ENCODE measurements around the gene TCF7L1.

DNA sequence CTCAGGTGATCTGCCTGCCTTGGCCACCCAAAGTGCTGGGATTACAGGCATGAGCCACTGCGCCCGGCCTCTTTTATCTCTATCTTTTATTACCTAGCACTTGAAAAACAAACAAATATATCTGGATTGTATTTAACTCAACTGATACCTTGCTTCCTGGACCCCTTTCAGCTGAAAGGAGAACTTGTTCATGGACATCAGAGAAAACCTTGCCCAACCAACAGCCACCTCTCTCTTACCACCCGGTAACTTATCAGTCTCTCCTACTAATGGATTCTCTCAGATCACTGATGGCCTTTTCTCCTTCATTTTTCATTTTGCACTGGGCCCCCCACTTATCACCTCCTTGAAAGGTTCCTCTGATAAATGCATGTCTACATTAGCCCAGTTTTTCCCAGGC is 214.4 kb downstream of the TCF7L1 start:
- no peak for TF ChIP-seq POLR2A (IDR thresholded peaks at IDR 0.05)
- TF ChIP-seq, protein P1, sequence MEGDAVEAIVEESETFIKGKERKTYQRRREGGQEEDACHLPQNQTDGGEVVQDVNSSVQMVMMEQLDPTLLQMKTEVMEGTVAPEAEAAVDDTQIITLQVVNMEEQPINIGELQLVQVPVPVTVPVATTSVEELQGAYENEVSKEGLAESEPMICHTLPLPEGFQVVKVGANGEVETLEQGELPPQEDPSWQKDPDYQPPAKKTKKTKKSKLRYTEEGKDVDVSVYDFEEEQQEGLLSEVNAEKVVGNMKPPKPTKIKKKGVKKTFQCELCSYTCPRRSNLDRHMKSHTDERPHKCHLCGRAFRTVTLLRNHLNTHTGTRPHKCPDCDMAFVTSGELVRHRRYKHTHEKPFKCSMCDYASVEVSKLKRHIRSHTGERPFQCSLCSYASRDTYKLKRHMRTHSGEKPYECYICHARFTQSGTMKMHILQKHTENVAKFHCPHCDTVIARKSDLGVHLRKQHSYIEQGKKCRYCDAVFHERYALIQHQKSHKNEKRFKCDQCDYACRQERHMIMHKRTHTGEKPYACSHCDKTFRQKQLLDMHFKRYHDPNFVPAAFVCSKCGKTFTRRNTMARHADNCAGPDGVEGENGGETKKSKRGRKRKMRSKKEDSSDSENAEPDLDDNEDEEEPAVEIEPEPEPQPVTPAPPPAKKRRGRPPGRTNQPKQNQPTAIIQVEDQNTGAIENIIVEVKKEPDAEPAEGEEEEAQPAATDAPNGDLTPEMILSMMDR (IDR thresholded peaks at IDR 0.05): no peak

Data from right lobe of liver (tissue), 4 donors.